OCI-LY3 (cell line): ENCODE measurements around the gene TANGO2.

Experiments used
- H2AFZ ChIP-seq: fragments of 200-600, 300-600 bp; shearing (Covaris generic); 2 replicates; pipeline ENCODE4 v1.6.0; 2014; ENCODE audit warnings: antibody characterized with exemption, low read depth, low read length
- H3K27ac ChIP-seq: fragments of 200-600, 300-600 bp; sonication (generic); 2 replicates; pipeline ENCODE4 v1.5.1; 2014; ENCODE audit warnings: mild to moderate bottlenecking, low read length, moderate library complexity, mixed read lengths
- H3K27me3 ChIP-seq: fragments of 200-600, 300-600 bp; sonication (generic); 2 replicates; pipeline ENCODE4 v1.6.1; 2014; ENCODE audit warnings: low read depth, low read length, mixed read lengths
- H3K36me3 ChIP-seq: fragments of 200-600, 300-600 bp; sonication (generic); replicated peaks from 2 replicates; pipeline ENCODE3; 2014; ENCODE audit warnings: low read depth, low read length, mixed read lengths
- H3K4me1 ChIP-seq: fragments of 300-600, 200-600 bp; sonication (generic); 2 replicates; pipeline ENCODE4 v1.6.1; 2014; ENCODE audit warnings: low read length, mixed read lengths
- H3K4me2 ChIP-seq: fragments of 200-600, 300-600 bp; sonication (generic); 2 replicates; pipeline ENCODE4 v1.6.1; 2014; ENCODE audit warnings: low read length, mixed read lengths
- H3K4me3 ChIP-seq: fragments of 300-600, 200-600 bp; sonication (generic); 2 replicates; pipeline ENCODE4 v1.5.1; 2014; ENCODE audit warnings: antibody characterized with exemption, mild to moderate bottlenecking, low read length, moderate library complexity
- H3K79me2 ChIP-seq: fragments of 300-600, 200-600 bp; shearing (Covaris generic); 2 replicates; pipeline ENCODE4 v1.6.1; 2014; ENCODE audit warnings: mild to moderate bottlenecking, low read length, mixed read lengths
- H3K9ac ChIP-seq: fragments of 300-600, 200-600 bp; shearing (Covaris generic); 2 replicates; pipeline ENCODE4 v1.6.0; 2014; ENCODE audit warnings: mild to moderate bottlenecking, low read length, moderate library complexity
- H3K9me3 ChIP-seq: fragments of 200-600, 300-600 bp; shearing (Covaris generic); 2 replicates; pipeline ENCODE4 v1.6.1; 2014; ENCODE audit warnings: low read length, mixed read lengths; ENCODE audit not compliant: insufficient read depth
- H4K20me1 ChIP-seq: fragments of 200-600, 300-600 bp; sonication (generic); 2 replicates; pipeline ENCODE4 v1.6.1; 2016; ENCODE audit warnings: low read length, mixed read lengths; ENCODE audit not compliant: insufficient read depth
- EZH2phosphoT487 ChIP-seq: fragments of 200-600 bp; shearing (Covaris generic); IDR thresholded peaks from 2 replicates; pipeline ENCODE4 v1.6.1; 2018; ENCODE audit warnings: antibody characterized with exemption, mixed run types, low read depth
- TF ChIP-seq, protein P1 (sequence below): fragments of 200-600, 300-600 bp; sonication (generic); IDR thresholded peaks from 2 replicates; pipeline ENCODE4 v1.5.1; 2014; ENCODE audit warnings: antibody characterized with exemption, low read length, low read depth

The TANGO2 gene

GRCh38 chr22:20036535-20037392 is 15.9 kb downstream of the TANGO2 start:
- peaks cover 52% of the 10 kb centered on the region for H3K4me1 ChIP-seq
- H3K79me2 ChIP-seq: 0 out of 2 replicates have a peak, but pooled peaks cover 4% of the 10 kb centered on the region
- peak overlapping the region; percentile 93 for H3K27ac ChIP-seq
- H3K36me3 ChIP-seq: peaks cover 15% of the 10 kb centered on the region
- no peaks in the 10 kb centered on the region for H4K20me1 ChIP-seq
- no peak overlapping the region for H2AFZ ChIP-seq
- peak overlapping the region; percentile 82 for H3K9ac ChIP-seq
- peak overlapping the region; percentile 94 for H3K4me2 ChIP-seq
- TF ChIP-seq EZH2phosphoT487: no peak
- TF ChIP-seq, protein P1, sequence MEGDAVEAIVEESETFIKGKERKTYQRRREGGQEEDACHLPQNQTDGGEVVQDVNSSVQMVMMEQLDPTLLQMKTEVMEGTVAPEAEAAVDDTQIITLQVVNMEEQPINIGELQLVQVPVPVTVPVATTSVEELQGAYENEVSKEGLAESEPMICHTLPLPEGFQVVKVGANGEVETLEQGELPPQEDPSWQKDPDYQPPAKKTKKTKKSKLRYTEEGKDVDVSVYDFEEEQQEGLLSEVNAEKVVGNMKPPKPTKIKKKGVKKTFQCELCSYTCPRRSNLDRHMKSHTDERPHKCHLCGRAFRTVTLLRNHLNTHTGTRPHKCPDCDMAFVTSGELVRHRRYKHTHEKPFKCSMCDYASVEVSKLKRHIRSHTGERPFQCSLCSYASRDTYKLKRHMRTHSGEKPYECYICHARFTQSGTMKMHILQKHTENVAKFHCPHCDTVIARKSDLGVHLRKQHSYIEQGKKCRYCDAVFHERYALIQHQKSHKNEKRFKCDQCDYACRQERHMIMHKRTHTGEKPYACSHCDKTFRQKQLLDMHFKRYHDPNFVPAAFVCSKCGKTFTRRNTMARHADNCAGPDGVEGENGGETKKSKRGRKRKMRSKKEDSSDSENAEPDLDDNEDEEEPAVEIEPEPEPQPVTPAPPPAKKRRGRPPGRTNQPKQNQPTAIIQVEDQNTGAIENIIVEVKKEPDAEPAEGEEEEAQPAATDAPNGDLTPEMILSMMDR: no peak
- H3K27me3 ChIP-seq: no peaks in the 10 kb centered on the region
- peaks cover 4% of the 10 kb centered on the region; the same call in 1 of the 2 replicates for H3K9me3 ChIP-seq
- peak overlapping the region; percentile 75 for H3K4me3 ChIP-seq

DNA sequence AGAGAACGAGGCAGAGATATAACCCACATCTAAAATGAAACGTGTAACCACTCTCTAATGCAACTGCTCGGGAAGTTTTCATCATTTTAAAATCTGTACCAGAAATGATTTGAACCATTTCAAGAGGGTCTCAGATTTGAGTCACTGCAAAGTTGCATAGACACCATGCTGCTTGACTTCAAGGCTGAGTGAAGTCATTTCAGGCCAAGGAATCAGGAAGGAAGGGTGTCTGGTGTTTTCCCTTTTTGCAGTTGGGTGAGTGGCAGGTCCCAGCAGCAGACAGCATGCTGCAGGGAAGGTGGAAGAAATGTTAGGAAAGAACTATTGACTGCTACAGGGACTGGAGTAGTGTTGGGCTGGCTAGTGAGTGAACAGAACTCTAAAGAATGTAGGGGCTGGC is 16.5 kb downstream of the TANGO2 start:
- H3K27me3 ChIP-seq: no peaks in the 10 kb centered on the region
- H3K9me3 ChIP-seq: peaks cover 4% of the 10 kb centered on the region; the same call in 1 of the 2 replicates
- 0 out of 2 replicates have a peak, but pooled peaks cover 4% of the 10 kb centered on the region for H3K79me2 ChIP-seq
- TF ChIP-seq, protein P1: no peak
- no peak for TF ChIP-seq EZH2phosphoT487
- peak overlapping the region; percentile 93 for H3K27ac ChIP-seq
- peaks cover 15% of the 10 kb centered on the region for H3K36me3 ChIP-seq
- peak overlapping the region; percentile 94 for H3K4me2 ChIP-seq
- peak overlapping the region; percentile 82 for H3K9ac ChIP-seq
- H2AFZ ChIP-seq: no peak overlapping the region
- peaks cover 45% of the 10 kb centered on the region for H3K4me1 ChIP-seq
- peak overlapping the region; percentile 75 for H3K4me3 ChIP-seq
- H4K20me1 ChIP-seq: no peaks in the 10 kb centered on the region

DNA sequence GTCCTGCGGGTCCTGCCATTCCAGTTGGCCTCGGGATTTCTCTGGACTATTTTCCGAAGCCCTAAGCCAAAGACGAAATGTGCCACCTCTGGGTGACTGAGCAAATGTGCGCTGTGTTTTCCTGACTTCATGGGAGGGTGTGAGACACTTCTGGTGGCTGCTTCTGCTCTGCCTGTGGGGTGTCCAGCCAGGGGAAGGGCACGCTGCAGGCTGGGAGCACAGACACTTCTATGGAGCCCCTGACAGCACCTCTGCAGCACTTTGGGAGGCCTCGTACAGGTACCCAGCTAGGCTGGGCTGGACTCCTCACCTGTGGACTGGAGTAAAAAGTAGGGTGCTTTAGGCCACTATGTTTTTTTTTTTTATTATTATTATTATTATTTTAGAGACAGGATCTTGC is 17.7 kb downstream of the TANGO2 start:
- H3K27ac ChIP-seq: peak overlapping the region; percentile 93
- peaks cover 18% of the 10 kb centered on the region for H3K36me3 ChIP-seq
- H3K4me2 ChIP-seq: peak overlapping the region; percentile 94
- peaks cover 4% of the 10 kb centered on the region; the same call in 1 of the 2 replicates for H3K9me3 ChIP-seq
- H3K9ac ChIP-seq: no peak overlapping the region
- TF ChIP-seq, protein P1: no peak
- no peak for TF ChIP-seq EZH2phosphoT487
- 0 out of 2 replicates have a peak, but pooled peaks cover 4% of the 10 kb centered on the region for H3K79me2 ChIP-seq
- H3K4me1 ChIP-seq: peaks cover 45% of the 10 kb centered on the region
- no peaks in the 10 kb centered on the region for H3K27me3 ChIP-seq
- H2AFZ ChIP-seq: no peak overlapping the region
- peak overlapping the region; percentile 75 for H3K4me3 ChIP-seq
- no peaks in the 10 kb centered on the region for H4K20me1 ChIP-seq

DNA sequence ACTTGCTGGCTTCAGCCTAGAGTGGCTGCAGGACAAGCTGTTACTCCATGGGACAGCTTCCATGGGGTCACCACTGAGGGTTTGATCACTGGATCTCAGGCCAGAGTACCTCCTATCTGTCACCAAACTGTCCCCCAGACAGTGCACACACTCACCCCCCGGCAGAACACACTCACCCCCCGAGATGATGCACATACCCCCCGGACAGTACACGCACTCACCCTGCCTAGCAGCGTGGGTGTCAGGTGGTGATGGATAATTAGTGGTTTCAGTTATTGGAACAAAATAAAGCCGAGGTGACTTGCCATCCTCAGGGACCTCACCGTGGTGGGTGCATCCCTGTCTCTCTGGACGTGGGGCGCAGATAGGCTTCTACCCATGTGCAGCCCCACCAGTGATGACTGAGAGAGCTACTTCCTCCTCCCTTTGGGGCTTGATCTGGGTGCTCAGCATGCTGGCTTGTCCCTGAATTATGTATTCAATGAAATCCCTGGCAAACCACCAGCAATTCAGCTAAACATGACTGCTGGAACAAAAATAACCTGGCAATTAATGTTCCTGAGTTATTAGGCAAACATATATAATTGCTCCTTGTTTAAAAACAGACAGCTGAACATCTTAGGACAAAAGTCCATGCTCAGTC is 18.9 kb downstream of the TANGO2 start:
- no peak overlapping the region for H3K4me3 ChIP-seq
- no peaks in the 10 kb centered on the region for H3K9me3 ChIP-seq
- H2AFZ ChIP-seq: no peak overlapping the region
- H3K27me3 ChIP-seq: no peaks in the 10 kb centered on the region
- no peak overlapping the region for H3K9ac ChIP-seq
- 0 out of 2 replicates have a peak, but pooled peaks cover 4% of the 10 kb centered on the region for H3K79me2 ChIP-seq
- H3K36me3 ChIP-seq: peaks cover 16% of the 10 kb centered on the region
- no peak overlapping the region for H3K4me2 ChIP-seq
- no peak overlapping the region for H3K27ac ChIP-seq
- no peak for TF ChIP-seq EZH2phosphoT487
- TF ChIP-seq, protein P1: no peak
- H4K20me1 ChIP-seq: no peaks in the 10 kb centered on the region; the same call in 1 of the 2 replicates
- peaks cover 37% of the 10 kb centered on the region for H3K4me1 ChIP-seq
